GM10847 (cell line): ENCODE results near the gene TUB.

Experiments
- POLR2A ChIP-seq: IDR thresholded peaks from 2 replicates; pipeline ENCODE4 v1.6.1; 2011; ENCODE audit not compliant: insufficient read length; ENCODE audit errors: extremely low read depth

Gene TUB, protein sequence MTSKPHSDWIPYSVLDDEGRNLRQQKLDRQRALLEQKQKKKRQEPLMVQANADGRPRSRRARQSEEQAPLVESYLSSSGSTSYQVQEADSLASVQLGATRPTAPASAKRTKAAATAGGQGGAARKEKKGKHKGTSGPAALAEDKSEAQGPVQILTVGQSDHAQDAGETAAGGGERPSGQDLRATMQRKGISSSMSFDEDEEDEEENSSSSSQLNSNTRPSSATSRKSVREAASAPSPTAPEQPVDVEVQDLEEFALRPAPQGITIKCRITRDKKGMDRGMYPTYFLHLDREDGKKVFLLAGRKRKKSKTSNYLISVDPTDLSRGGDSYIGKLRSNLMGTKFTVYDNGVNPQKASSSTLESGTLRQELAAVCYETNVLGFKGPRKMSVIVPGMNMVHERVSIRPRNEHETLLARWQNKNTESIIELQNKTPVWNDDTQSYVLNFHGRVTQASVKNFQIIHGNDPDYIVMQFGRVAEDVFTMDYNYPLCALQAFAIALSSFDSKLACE

GRCh38 chr11:8080674-8081590, at the start of gene TUB:
Gene TUB, plus strand, starts transcription at chr11:8081211. Its CDS starts 300 bp downstream, at chr11:8081511.
- no peak for TF ChIP-seq POLR2A

GRCh38 chr11:8031248-8032115, 49.5 kb upstream of the TUB start:
- no peak for TF ChIP-seq POLR2A

GRCh38 chr11:8032122-8032521, 48.9 kb upstream of the TUB start:
- no peak for TF ChIP-seq POLR2A

- no peak for TF ChIP-seq POLR2A
Observed at GRCh38 chr11:8032576-8033304, 48.3 kb upstream of the TUB start.

DNA sequence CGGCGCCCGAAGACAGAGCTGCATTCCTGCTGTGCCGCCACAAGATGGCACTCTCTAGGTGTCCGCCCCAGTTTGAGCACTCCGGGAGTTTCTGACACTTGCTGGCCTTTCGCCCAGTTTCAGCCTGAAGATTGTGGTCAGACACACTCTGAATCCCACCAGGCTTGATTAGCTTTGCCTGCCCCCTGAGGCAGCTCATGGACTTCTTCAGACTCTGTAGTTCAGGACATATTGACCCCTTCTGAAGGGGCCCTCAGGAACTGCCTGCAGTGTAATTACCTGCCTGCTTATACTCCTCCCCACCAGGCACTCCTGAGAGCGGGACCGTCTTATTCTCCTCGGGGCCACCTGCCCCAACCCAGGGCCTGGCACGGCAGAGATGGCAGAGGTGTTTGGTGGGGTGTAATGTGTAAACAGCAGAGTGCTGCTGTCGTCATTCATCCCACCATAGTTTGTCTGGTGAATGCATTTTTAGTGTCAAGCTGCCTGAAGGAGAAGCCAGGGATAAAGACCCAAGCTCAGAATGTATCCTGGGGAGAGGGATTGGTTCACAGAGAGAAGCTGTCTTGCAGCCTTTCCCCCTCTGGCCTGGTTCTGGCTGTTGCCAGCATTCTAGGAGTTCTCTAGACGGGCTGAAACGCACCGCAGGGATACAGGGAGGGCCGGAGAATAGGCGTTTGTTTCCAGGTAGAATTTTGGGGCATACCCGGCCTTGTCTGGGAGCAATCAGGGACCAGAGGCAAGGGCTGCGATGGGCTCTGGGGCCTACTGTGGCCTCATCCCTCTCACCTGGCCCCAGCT, 47.5 kb upstream of the TUB start:
- TF ChIP-seq POLR2A: no peak

DNA sequence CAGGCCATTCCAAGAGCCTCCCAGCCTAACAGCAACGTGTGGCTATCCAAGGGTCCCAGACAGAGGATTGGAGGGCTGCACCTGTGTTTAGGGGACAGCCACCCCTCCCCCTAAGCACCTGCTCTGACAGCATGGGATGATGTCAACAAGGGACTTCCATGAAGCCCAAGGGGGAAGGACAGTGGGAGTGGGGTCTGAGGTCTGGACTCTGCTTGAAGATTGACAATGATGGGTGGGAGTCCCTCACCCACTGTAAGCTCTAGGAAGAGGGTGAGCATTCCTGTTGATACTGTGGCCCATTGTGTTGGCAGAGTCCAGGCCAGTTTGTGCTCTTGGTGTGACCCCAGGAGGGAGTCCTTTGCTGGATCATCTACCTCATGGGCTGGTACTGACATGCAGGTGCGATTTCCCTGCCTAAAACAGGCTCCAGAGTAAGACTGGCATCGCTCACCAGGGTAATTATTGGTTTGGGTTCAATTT, 46.9 kb upstream of the TUB start:
- TF ChIP-seq POLR2A: no peak

DNA sequence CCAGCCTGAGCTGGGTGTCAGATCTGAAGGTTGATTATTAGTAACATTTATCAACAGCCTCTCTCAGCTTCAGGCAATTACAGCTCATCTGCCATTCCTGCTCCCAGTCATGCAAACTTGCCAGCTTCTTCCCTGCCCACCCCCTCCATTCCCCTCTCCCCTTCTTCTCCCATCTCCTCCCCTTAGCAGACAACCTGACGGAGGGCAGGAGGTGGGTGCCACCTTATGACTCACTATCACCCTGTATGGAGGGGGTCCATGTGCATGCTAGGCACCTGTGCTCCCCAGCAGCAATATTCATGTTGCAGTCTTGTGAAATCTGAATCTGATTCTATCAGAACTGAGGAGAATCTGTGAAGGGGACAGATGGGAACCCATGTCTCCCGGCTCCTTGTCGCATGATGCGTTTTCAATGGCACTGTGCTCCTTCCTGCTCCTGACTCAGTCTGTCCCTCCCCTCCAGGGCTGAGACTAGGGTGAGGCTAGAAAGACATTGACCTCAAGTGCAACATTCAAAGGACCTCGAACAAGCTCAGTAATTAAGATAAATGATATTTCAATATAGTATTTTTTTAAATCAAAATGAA, 46.3 kb upstream of the TUB start:
- TF ChIP-seq POLR2A: no peak

DNA sequence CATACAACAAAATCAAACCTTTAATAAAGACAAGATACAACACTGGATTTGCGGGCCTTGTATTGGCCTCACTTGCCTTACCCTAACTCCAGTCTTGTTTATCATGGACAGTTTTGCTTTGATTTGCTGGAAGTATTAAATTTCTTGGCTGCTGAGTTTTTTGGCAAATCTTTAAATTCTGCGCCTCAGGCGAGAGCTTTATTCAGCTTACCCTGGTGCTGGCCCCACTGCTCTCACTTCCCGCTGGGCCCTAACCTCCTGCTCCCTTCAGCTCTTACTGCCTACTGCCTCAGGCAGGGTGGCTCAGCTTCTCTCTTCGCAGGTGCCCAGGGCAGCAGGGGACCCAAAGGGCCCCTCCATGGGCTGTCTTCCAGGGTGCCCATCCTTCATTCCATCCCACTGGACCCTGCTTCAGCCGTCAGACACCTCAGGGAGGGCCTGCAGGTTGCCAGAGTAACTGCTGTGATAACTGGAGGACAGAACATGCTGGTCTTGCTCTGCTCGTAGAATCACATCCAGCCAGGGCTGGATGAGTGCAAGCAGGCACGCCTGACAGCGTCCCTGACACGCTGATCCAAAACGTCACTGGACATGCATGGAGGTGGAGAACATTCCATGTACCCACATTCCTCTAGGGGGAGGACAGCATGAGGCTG, 45.7 kb upstream of the TUB start:
- TF ChIP-seq POLR2A: no peak

DNA sequence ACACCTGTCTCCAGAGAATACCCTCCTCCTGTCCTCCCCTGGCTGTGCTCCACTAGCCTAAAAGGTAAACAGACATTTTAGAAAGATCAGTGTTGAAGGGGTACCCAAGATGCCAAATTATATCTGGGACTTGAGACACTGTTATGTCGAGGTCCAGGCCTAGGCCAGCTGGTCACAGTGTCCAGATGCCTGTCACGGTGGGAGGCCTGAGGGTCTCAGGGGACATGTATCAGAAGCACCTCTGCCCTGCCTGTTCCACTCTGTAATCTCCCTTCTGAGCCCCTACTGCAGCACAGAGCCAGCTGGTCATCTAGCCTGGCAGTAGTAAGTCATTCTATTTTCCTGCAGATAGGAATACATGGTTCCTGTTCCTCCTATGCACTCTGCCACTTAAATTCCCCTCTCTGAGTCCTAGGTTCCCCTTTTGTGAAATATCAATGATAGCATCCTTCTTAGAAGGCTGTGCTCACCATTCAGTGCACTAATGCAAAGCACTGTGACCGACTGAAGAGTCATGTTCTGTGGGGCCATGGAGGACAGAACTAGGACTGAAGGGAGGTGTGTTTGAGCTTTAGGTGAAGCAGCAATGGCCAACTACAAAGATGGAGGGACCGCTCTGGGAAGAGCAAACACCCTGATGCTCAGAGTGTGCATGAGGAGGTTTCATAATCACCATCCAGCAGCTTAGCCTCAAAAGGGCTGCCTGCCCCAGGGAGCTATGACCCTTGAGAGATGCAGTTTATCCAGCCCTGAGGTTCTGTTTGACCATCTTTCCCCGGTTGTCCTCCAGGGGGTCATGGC, 44.8 kb upstream of the TUB start:
- no peak for TF ChIP-seq POLR2A

- TF ChIP-seq POLR2A: no peak
Observed at GRCh38 chr11:8036986-8037385, 44.0 kb upstream of the TUB start.

DNA sequence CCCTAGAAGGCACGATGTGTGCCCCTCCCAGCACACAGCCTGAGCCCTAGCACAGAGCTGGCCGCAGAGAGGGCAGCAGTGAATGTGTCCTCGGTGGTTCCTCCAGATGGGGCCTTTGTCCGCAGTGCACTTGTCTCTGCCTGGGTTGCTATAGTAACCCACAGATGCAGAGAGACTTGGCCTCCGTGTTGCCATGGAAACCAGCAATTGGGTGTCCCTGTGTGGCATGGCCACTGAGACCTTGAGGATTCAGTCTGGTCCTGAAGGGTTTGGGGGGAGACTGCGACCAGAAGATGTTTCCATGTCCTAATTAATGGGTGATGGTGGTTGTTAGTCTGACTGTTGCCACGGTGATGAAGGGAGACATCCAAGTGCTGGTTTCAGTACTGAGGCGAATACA, 42.6 kb upstream of the TUB start:
- TF ChIP-seq POLR2A: no peak

- no peak for TF ChIP-seq POLR2A
Observed at GRCh38 chr11:8038811-8039529, 42.0 kb upstream of the TUB start.
